ENCODE measurements around the gene FBXO34.

FBXO34 gene

GRCh38 chr14:55270832-55271571 lies at the start of gene FBXO34:
TSS of gene FBXO34 (plus strand) at chr14:55271421. CDS start at chr14:55350391, 78,970 bp downstream.
- peak; percentile 92 for TF ChIP-seq CTCF (conservative IDR thresholded peaks at IDR 0.05; ENCODE audit: control insufficient read depth, insufficient read depth, low read depth, low read length)
- peak within 1 kb of the TSS; percentile 93 for H3K4me3 ChIP-seq (ENCODE audit: control insufficient read depth, low read depth, low read length)
- DNase-seq (ENCODE audit: low read depth), result peak; percentile 95

GRCh38 chr14:55221968-55222367 lies 49.3 kb upstream of the FBXO34 start:
- TF ChIP-seq CTCF (conservative IDR thresholded peaks at IDR 0.05; ENCODE audit: control insufficient read depth, insufficient read depth, low read depth, low read length), result no peak
- no peak overlapping the region for H3K4me3 ChIP-seq (ENCODE audit: control insufficient read depth, low read depth, low read length)
- no peak for DNase-seq (ENCODE audit: low read depth)

GRCh38 chr14:55223364-55223763 lies 47.9 kb upstream of the FBXO34 start:
- no peak for TF ChIP-seq CTCF (conservative IDR thresholded peaks at IDR 0.05; ENCODE audit: control insufficient read depth, insufficient read depth, low read depth, low read length)
- no peak for DNase-seq (ENCODE audit: low read depth)
- H3K4me3 ChIP-seq (ENCODE audit: control insufficient read depth, low read depth, low read length), result no peak overlapping the region

- DNase-seq (ENCODE audit: low read depth), result no peak
- H3K4me3 ChIP-seq (ENCODE audit: control insufficient read depth, low read depth, low read length), result no peak overlapping the region
- no peak for TF ChIP-seq CTCF (conservative IDR thresholded peaks at IDR 0.05; ENCODE audit: control insufficient read depth, insufficient read depth, low read depth, low read length)
Measured at GRCh38 chr14:55228261-55228660, 43.0 kb upstream of the FBXO34 start.

GRCh38 chr14:55233591-55233990 lies 37.6 kb upstream of the FBXO34 start:
- H3K4me3 ChIP-seq (ENCODE audit: control insufficient read depth, low read depth, low read length), result no peak overlapping the region
- DNase-seq (ENCODE audit: low read depth), result no peak
- no peak for TF ChIP-seq CTCF (conservative IDR thresholded peaks at IDR 0.05; ENCODE audit: control insufficient read depth, insufficient read depth, low read depth, low read length)

GRCh38 chr14:55238019-55238680 lies 33.1 kb upstream of the FBXO34 start:
- no peak for TF ChIP-seq CTCF (conservative IDR thresholded peaks at IDR 0.05; ENCODE audit: control insufficient read depth, insufficient read depth, low read depth, low read length)
- DNase-seq (ENCODE audit: low read depth), result no peak
- H3K4me3 ChIP-seq (ENCODE audit: control insufficient read depth, low read depth, low read length), result no peak overlapping the region
